Calu3 (cell line): ENCODE data around the gene CUL9. TPM values are rescaled to one million over a fixed set of nuclear protein-coding genes. Genes with fewer than 3 reads are reported as not detected.

Experiments
- BruUV-seq: library from RNA; stranded (reverse); fragments of 400-500 nt; replicated peaks from 2 replicates; lab custom pipeline; 2021; lab: Mats Ljungman, UMichigan
- CTCF ChIA-PET: fragments of 300-600 bp; sonication (Branson Sonifier 250); formaldehyde crosslinking; loops from one replicate; lab custom pipeline; 2022; ENCODE audit warnings: antibody characterized with exemption; lab: Charles Lee
- DNase-seq: peaks from one replicate; pipeline ENCODE4 v3.0.0; 2022
- H3K27ac Mint-ChIP-seq: one replicate; pipeline ENCODE4 v1.8.0; 2022; ENCODE audit warnings: mixed read lengths; ENCODE audit not compliant: unreplicated experiment
- H3K27me3 Mint-ChIP-seq: one replicate; pipeline ENCODE4 v1.8.0; 2022; ENCODE audit warnings: mixed read lengths; ENCODE audit not compliant: unreplicated experiment
- H3K36me3 Mint-ChIP-seq: one replicate; pipeline ENCODE4 v1.8.0; 2022; ENCODE audit warnings: mild to moderate bottlenecking, moderate library complexity, mixed read lengths; ENCODE audit not compliant: insufficient read depth, unreplicated experiment
- H3K4me1 Mint-ChIP-seq: one replicate; pipeline ENCODE4 v1.8.0; 2022; ENCODE audit warnings: mild to moderate bottlenecking, low read depth, mixed read lengths; ENCODE audit not compliant: unreplicated experiment
- H3K4me3 Mint-ChIP-seq: one replicate; pipeline ENCODE4 v1.8.0; 2022; ENCODE audit warnings: mild to moderate bottlenecking, low read depth, moderate library complexity, mixed read lengths; ENCODE audit not compliant: unreplicated experiment
- H3K9me3 Mint-ChIP-seq: one replicate; pipeline ENCODE4 v1.8.0; 2022; ENCODE audit warnings: low read depth, mixed read lengths; ENCODE audit not compliant: unreplicated experiment
- intact Hi-C: fragments of 100-400 bp; cut with micrococcal nuclease; formaldehyde crosslinking; loops from one replicate; pipeline ENCODE4 v1.10.0; 2022; ENCODE audit not compliant: unreplicated experiment
- total RNA-seq: library from RNA; stranded (reverse); gene quantifications from 2 replicates; pipeline ENCODE4 v1.2.3, GENCODE V29; 2022
- TF ChIP-seq, protein P1 (sequence below): fragments of 200-600 bp; IDR thresholded peaks from one replicate; pipeline ENCODE4 v1.8.0; 2022; ENCODE audit warnings: antibody characterized with exemption; ENCODE audit not compliant: unreplicated experiment

CUL9 gene
- total RNA-seq, 1 experiment from 2014 or later = 73.1 TPM

DNA sequence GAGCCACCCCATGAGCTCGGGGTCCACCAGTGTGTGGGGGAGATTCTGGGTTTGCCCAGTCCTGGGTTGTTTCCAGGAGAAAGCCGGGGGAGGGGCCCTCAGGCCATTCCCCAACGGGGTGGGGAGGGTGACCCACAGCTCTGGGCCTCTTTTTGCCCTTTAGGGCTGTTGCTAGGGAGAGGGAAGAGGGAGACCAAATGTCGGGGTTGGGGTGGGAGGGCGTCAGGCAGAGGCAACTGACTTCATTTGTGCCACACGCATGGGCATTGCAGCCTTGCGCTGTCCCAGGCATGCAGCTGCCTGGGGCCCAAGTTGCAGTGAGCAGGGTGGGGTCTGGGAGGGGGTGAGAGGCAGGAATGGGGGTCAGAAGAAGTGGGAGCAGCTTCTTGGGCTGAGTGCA lies 1.9 kb upstream of the CUL9 start:
- no peak for DNase-seq
- Mint-ChIP-seq H3K9me3 (no peaks in the 10 kb centered on the region), H3K27me3 (no peaks in the 10 kb centered on the region), H3K4me1 (peaks cover 44% of the 10 kb centered on the region), H3K27ac (no peak overlapping the region), H3K4me3 (no peak overlapping the region), H3K36me3 (peaks cover 64% of the 10 kb centered on the region)
- TF ChIP-seq, protein P1, sequence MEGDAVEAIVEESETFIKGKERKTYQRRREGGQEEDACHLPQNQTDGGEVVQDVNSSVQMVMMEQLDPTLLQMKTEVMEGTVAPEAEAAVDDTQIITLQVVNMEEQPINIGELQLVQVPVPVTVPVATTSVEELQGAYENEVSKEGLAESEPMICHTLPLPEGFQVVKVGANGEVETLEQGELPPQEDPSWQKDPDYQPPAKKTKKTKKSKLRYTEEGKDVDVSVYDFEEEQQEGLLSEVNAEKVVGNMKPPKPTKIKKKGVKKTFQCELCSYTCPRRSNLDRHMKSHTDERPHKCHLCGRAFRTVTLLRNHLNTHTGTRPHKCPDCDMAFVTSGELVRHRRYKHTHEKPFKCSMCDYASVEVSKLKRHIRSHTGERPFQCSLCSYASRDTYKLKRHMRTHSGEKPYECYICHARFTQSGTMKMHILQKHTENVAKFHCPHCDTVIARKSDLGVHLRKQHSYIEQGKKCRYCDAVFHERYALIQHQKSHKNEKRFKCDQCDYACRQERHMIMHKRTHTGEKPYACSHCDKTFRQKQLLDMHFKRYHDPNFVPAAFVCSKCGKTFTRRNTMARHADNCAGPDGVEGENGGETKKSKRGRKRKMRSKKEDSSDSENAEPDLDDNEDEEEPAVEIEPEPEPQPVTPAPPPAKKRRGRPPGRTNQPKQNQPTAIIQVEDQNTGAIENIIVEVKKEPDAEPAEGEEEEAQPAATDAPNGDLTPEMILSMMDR = no peak
- intact Hi-C loops = no loop called here
- CTCF ChIA-PET = no interaction called here
- BruUV-seq = no TSS peak

DNA sequence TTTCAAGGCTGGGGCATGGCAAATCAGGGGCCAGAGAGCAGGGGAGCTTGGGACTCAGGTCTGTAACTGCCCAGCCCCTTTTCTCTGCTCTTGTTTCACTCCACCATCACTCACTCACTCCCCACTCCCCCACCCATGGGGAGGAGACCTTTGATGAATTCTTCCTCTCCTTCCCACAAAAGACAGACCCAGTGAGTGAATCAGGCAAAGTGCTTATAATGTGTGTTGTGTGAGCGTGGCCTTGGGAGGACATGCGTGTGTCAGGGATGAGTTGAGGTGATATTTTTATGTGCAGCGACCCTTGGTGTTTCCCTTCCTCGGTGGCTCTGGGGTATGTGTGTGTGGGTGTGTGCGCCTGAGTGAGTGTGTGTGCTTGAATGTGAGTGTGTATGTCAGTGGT lies 1.0 kb upstream of the CUL9 start:
- peaks cover 41% of the 10 kb centered on the region for H3K4me1 Mint-ChIP-seq
- no peaks in the 10 kb centered on the region for H3K27me3 Mint-ChIP-seq
- BruUV-seq = no TSS peak
- H3K9me3 Mint-ChIP-seq = no peaks in the 10 kb centered on the region
- H3K4me3 Mint-ChIP-seq = peak overlapping the region; percentile 77
- intact Hi-C loops = no loop called here
- peak overlapping the region; percentile 76 for H3K27ac Mint-ChIP-seq
- TF ChIP-seq, protein P1 = no peak
- CTCF ChIA-PET = interaction anchor here (0.6 kb wide), 2 partner anchors 13 to 296 kb away, joined by 4 read pairs; partner anchors contain the start of gene TJAP1
- H3K36me3 Mint-ChIP-seq = peaks cover 60% of the 10 kb centered on the region
- DNase-seq = no peak

DNA sequence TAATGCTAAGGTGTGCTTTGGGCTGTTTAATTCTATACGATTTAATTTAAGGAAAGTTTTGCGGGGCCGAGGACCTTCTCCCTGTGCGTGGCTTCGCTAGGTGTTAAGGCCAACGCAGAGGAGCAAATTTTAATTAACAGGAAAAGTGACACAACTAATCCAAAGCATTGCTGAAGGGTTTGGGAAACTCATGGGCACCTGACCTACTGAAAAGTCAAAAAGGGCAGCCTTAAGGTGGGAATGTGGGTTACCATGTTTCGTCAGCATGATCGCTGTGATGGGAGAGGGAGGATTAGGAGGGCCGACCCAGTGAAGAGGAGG lies 415 bp upstream of the CUL9 start:
- peak overlapping the region; percentile 76 for H3K27ac Mint-ChIP-seq
- no peak for DNase-seq
- H3K4me1 Mint-ChIP-seq = peaks cover 41% of the 10 kb centered on the region
- H3K9me3 Mint-ChIP-seq = no peaks in the 10 kb centered on the region
- H3K27me3 Mint-ChIP-seq = no peaks in the 10 kb centered on the region
- peaks cover 54% of the 10 kb centered on the region for H3K36me3 Mint-ChIP-seq
- peak overlapping the region; percentile 77 for H3K4me3 Mint-ChIP-seq
- intact Hi-C loops = no loop called here
- BruUV-seq = no TSS peak
- TF ChIP-seq, protein P1 = no peak
- CTCF ChIA-PET = interaction anchor here (0.7 to 1.2 kb wide), 5 partner anchors 9 to 315 kb away, joined by 3 to 6 read pairs (median 4); partner anchors contain the start of genes KLC4 and MRPL2

DNA sequence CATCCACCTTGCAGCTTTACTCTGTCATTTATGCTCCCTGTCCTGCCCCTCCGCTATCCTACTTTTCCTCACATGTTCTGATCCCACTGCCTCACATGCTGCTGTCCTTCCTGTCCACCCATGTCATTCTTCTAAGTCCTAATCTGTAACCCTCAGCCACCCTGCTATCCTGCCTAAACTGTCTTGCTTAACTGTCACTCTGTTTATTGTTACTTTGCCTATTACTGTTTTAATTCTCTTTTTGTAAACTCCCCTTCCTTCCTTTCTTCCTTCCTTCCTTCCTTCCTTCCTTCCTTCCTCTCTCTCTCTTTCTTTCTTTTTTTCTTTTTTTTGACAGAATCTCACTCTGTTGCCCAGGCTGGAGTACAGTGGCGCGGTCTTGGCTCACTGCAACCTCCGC lies 1.4 kb downstream of the CUL9 start:
- intact Hi-C loops = no loop called here
- peaks cover 41% of the 10 kb centered on the region for H3K4me1 Mint-ChIP-seq
- peaks cover 52% of the 10 kb centered on the region for H3K36me3 Mint-ChIP-seq
- H3K27me3 Mint-ChIP-seq = no peaks in the 10 kb centered on the region
- TF ChIP-seq, protein P1 = no peak
- H3K4me3 Mint-ChIP-seq = peak overlapping the region; percentile 77
- CTCF ChIA-PET = interaction anchor here (1.4 kb wide), 1 partner anchor 64 kb away, joined by 3 read pairs; no protein-coding TSS in a partner anchor
- H3K27ac Mint-ChIP-seq = peak overlapping the region; percentile 9
- no TSS peak for BruUV-seq
- DNase-seq = no peak
- H3K9me3 Mint-ChIP-seq = no peaks in the 10 kb centered on the region
